HG03135 (cell line): ENCODE results near the gene PXN.
"Not testable (repeated sequence)": the region's sequence is repeated elsewhere in the genome, so short reads cannot be mapped to it uniquely, and the experiment has no call there.

Experiments used
- ATAC-seq: cut with Tn5 transposase; IDR thresholded peaks from one replicate; pipeline ENCODE4 v1.9.1; 2021; ENCODE audit warnings: mild to moderate bottlenecking, moderate library complexity; ENCODE audit not compliant: unreplicated experiment

Gene PXN

GRCh38 chr12:120211904-120212283 is 53.6 kb downstream of the PXN start:
- no peak for ATAC-seq

- no peak for ATAC-seq
Observed at GRCh38 chr12:120211243-120211903, 54.2 kb downstream of the PXN start.

DNA sequence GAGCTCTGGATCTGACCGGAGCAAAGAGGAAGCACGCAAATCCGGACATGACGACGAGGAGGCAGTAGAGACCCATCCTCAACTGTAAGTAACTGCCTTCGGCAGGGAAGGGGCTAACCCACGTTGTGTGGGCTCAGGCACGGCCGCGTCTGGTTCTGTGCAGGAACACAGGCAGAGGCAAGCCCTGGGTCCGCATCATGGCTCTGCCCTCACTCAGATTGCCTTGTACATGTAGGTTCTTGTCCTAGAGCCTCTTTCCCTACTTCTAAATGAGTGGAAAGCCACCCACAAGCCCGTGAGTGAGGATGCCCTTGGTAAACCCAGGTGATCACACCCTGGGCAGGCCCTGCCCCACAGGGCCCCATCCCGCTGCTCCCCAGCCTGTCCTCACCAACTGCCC is 55.7 kb downstream of the PXN start:
- no peak for ATAC-seq

GRCh38 chr12:120207227-120207626 is 58.3 kb downstream of the PXN start:
- ATAC-seq = no peak

DNA sequence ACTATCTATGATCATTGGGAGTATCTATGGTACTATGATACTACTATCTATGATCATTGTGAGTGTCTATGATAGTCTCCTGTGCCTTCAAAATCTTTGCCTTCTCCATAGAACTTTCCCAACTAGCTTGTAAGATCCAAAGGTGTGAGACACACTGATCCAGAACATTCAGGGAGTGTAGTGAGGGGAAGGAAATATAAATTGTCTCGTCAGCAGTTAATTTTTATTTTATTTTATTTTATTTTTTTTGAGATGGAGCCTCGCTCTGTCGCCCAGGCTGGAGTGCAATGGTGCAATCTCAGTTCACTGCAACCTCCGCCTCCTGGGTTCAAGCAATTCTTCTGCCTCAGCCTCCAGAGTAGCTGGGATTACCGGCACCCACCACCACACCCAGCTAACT is 58.7 kb downstream of the PXN start:
- not testable (repeated sequence) for ATAC-seq

- ATAC-seq = no peak
Observed at GRCh38 chr12:120206228-120206627, 59.3 kb downstream of the PXN start.

- no peak for ATAC-seq
Observed at GRCh38 chr12:120204171-120204570, 61.4 kb downstream of the PXN start.

DNA sequence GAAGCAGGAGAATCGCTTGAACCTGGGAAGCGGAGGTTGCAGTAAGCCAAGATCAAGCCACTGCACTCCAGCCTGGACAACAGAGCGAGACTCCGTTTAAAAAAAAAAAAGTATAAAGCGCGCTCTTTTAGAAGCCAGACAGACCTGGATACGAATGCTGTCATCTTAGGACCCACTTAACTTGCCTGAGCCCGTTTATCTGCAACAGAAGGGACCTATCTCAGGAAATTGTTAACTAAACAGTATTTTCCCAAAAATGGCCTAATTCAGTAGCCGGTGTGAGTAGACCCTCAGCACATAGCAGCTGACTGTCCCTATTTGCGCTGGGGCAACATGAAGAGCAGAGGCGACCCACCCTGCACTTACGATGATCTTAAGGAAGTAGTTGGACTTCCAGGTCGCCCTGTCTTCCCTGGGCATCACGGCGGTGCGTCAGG is 65.1 kb downstream of the PXN start:
- no peak for ATAC-seq

GRCh38 chr12:120199595-120200306 is 65.8 kb downstream of the PXN start:
- ATAC-seq = no peak

DNA sequence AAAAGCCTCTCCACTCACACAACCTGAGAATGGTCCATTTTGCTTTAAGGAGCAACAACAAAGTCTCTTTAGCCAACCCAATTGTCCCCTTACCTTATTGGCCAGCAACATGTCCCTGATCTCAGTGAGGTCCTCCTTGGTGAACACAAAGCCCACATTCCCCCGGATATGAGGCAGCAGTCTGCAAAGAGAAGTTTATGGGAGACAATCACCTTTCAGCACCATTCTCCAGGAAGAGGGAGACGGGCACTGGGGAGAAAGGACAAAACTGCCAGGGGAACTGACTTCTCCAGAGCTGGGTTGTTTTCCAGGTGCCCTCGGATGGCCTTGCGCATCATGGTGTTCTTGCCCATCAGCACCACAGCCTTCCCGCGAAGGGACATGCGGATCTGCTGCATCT is 66.5 kb downstream of the PXN start:
- no peak for ATAC-seq

- no peak for ATAC-seq
Observed at GRCh38 chr12:120197542-120197887, 68.0 kb downstream of the PXN start.

DNA sequence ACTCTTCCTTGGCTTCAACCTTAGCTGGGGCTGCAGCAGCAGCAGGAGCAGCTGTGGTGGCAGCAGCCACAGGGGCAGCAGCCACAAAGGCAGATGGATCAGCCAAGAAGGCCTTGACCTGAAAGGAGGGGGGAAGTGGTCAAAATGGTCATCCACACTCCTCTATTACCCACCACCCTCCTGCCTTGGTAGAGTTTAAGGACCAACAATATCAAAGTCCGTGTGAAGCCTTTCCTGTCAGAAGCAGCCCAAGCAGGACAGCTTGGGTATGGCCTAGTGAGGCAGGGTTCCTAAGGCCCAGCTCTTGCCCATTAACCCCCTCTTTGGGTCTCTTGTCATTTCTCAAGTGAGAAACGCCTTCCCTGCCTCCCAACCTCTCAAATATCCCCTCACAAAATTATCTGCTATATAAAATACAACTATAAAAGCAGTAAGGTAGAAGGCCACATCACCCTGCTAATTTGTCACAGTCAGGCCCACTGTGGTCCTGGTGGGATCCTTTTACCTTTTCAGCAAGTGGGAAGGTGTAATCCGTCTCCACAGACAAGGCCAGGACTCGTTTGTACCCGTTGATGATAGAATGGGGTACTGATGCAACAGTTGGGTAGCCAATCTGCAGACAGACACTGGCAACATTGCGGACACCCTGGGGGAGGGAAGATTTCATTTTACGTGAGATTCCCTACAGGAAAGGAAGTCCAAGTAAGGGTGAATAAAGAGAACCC is 68.6 kb downstream of the PXN start:
- not testable (repeated sequence) for ATAC-seq

DNA sequence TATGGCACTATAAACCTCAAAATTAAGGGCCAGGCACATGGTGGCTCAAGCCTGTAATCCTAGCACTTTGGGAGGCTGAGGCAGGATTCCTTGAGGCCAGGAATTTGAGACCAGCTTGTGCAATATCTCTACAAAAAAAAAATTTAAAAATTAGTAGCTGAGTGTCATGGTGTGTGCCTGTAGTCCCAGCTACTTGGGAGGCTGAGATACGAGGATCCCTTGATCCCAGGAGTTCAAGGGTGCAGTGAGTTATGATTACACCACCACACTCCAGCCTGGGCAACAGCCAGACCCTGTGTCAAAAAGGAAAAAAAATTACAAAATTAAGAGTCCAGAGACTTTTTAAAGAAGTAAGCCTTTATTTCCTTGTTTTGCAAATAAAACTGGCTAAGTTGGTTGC is 69.2 kb downstream of the PXN start:
- ATAC-seq = no peak

GRCh38 chr12:120194534-120195395 is 70.8 kb downstream of the PXN start, which contains the start of gene GCN1:
Gene GCN1, minus strand, starts transcription at chr12:120194715. Its CDS starts 18 bp downstream, at chr12:120194697.
- peak; percentile 77 for ATAC-seq

DNA sequence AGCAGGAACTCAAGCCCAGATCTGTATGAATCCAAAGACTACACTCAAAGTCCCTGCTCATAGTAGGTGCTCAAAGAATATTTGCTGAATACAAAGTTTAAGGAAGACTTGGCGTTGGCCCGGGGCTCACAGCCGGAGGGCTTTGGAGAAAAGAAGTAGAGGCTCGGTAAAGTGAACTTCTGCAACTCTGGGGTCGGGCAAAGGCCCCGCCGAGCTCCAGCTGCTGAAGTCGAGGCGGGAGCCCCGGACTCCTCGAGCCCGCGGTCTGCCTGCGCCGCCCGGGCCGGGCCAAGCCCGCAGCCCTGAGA is 71.3 kb downstream of the PXN start:
- peak; percentile 26 for ATAC-seq

DNA sequence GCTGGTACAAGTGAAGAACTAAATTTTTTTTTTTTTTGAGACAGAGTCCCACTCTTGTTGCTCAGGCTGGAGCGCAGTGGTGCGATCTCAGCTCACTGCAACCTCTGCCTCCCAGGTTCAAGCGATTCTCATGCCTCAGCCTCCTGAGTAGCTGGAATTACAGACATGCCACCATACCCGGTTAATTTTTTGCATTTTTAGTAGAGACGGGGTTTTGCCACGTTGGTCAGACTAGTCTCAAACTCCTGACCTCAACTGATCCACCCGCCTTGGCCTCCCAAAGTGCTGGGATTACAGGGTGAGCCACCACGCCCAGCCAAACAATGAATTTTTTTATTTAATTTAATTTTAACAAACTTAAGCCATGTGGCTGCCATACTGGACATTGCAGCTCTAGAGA is 72.2 kb downstream of the PXN start:
- ATAC-seq = not testable (repeated sequence)

GRCh38 chr12:120190985-120191480 is 74.5 kb downstream of the PXN start:
- no peak for ATAC-seq

DNA sequence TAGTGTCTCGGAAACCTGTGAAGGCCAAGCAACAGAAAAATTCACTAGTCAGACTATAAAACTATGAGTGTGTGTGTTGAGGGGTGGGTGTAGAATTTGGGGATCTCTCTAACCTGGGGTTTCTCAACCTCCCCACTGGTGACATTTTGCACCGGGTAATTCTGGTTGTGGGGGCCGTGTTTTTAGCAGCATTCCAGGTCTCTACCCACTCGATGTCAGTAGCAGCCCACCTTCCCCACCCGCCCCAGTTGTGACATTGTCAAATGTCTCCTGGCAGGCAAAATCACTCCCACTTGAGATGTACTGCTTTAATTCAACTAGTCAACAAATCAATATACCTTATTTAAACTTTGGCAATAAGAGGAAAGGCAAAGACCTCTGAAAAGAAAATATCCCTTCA is 75.1 kb downstream of the PXN start:
- no peak for ATAC-seq

DNA sequence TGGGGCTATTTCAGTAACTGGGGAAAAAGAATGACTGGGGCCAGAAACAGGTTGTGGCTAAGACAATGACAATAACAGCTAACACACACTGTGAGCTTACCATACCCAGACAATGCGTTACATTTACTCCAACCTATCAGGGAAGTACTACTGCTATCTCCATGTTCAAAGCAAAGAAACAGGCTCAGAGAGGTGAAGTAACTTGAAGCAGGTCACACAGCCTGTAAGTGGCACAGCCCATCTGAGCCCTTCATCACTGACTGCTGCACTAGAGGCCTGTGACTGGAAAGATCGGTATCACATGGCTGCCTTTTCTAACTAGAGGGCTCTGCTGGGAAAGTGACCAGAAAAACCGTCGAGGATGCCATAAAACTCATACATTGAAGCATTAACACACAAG is 78.9 kb downstream of the PXN start:
- no peak for ATAC-seq

DNA sequence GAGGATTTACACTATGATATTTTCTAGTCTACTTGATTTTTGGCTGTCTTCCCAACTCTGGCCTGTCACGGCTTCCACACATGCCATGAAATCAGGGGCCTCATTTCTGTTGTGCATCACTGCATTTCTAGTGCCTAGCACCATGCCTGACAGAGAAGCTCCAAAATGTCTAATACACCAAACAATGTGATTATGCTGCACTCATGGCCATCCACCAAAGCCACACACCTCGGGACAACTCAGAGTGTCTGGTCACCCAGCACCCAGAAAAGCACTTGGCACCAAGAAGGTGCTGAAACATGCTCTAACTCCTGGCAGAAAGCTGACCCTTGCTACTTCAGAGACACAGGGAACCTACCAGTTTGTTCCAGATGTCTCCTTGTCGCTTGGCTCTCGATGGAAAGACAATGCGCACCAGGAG is 82.3 kb downstream of the PXN start:
- ATAC-seq = no peak
